Muscle layer of colon (tissue), 2 donors: ENCODE results near the gene CCDC85B.

Experiments
- H3K27ac ChIP-seq: one replicate; pipeline ENCODE4 v1.7.0; 2013; ENCODE audit warnings: low read depth, mild to moderate bottlenecking, low read length, moderate library complexity
- H3K27me3 ChIP-seq, 2 donors: one replicate each; pipeline ENCODE4 v1.7.0; 2013; ENCODE audit warnings: low read length in 2 of 2, mild to moderate bottlenecking in 2 of 2; ENCODE audit not compliant: insufficient read depth in 2 of 2, control insufficient read depth in 1 of 2
- H3K36me3 ChIP-seq: one replicate; pipeline ENCODE4 v1.7.0; 2013; ENCODE audit warnings: mild to moderate bottlenecking, low read length; ENCODE audit not compliant: insufficient read depth
- H3K4me1 ChIP-seq: one replicate; pipeline ENCODE4 v1.7.0; 2013; ENCODE audit warnings: mild to moderate bottlenecking, low read length; ENCODE audit not compliant: insufficient read depth
- H3K4me3 ChIP-seq, 2 donors: one replicate each; pipeline ENCODE4 v1.7.0; 2013; ENCODE audit warnings: low read length in 2 of 2, low read depth in 1 of 2, mild to moderate bottlenecking in 1 of 2, moderate library complexity in 1 of 2
- H3K9ac ChIP-seq: one replicate; pipeline ENCODE4 v1.7.0; 2013; ENCODE audit warnings: low read length
- H3K9me3 ChIP-seq: one replicate; pipeline ENCODE4 v1.7.0; 2013; ENCODE audit warnings: mild to moderate bottlenecking, low read length
- donor health status: abdominal sarcoma.
- donor health status: Adenocarcinoma of cecum.

The CCDC85B gene

GRCh38 chr11:65937766-65938165 is 47.3 kb downstream of the CCDC85B start:
- Histone ChIP-seq H3K9me3 (no peaks in the 10 kb centered on the region), H3K4me3 (no peak overlapping the region), H3K9ac (no peak overlapping the region), H3K27me3 (no peaks in the 10 kb centered on the region), H3K27ac (no peak overlapping the region), H3K36me3 (no peaks in the 10 kb centered on the region), H3K4me1 (no peaks in the 10 kb centered on the region)
